M059J (cell line): Measurements from ENCODE around the gene TRAF6. TPM values are rescaled to one million over a fixed set of nuclear protein-coding genes. Genes with fewer than 3 reads are reported as not detected.

ENCODE experiments used
- DNase-seq: peaks from one replicate; pipeline ENCODE4 v3.0.0-alpha.2; 2012; ENCODE audit warnings: low read depth
- total RNA-seq: library from RNA; depleted of rRNA; stranded (reverse); fragments of >200 nt; shearing (Covaris generic); gene quantifications from 2 replicates; pipeline ENCODE4 v1.2.3, GENCODE V29; 2014

Gene TRAF6
- total RNA-seq, 1 experiment from 2014 or later: 8.4 TPM

GRCh38 chr11:36458129-36458915, 51.8 kb downstream of the TRAF6 start:
- DNase-seq: no peak

- DNase-seq: no peak
Observed at GRCh38 chr11:36456156-36456555, 53.9 kb downstream of the TRAF6 start.

- peak; percentile 100 for DNase-seq
Observed at GRCh38 chr11:36455658-36456111, 54.4 kb downstream of the TRAF6 start.

GRCh38 chr11:36454941-36455631, 55.0 kb downstream of the TRAF6 start:
- peak; percentile 79 for DNase-seq

- no peak for DNase-seq
Observed at GRCh38 chr11:36454551-36454940, 55.5 kb downstream of the TRAF6 start.

- peak; percentile 71 for DNase-seq
Observed at GRCh38 chr11:36453678-36454077, 56.4 kb downstream of the TRAF6 start.

- peak; percentile 83 for DNase-seq
Observed at GRCh38 chr11:36452961-36453360, 57.1 kb downstream of the TRAF6 start.

- DNase-seq: peak; percentile 90
Observed at GRCh38 chr11:36452236-36452940, 57.7 kb downstream of the TRAF6 start.

GRCh38 chr11:36451681-36452080, 58.4 kb downstream of the TRAF6 start:
- no peak for DNase-seq

GRCh38 chr11:36451045-36451444, 59.0 kb downstream of the TRAF6 start:
- DNase-seq: no peak

- DNase-seq: no peak
Observed at GRCh38 chr11:36450110-36450572, 59.9 kb downstream of the TRAF6 start.

- DNase-seq: no peak
Observed at GRCh38 chr11:36449561-36450096, 60.4 kb downstream of the TRAF6 start.

- peak; percentile 35 for DNase-seq
Observed at GRCh38 chr11:36447947-36448346, 62.1 kb downstream of the TRAF6 start.

- peak; percentile 51 for DNase-seq
Observed at GRCh38 chr11:36447514-36447913, 62.6 kb downstream of the TRAF6 start.

GRCh38 chr11:36446135-36446534, 63.9 kb downstream of the TRAF6 start:
- no peak for DNase-seq

- no peak for DNase-seq
Observed at GRCh38 chr11:36443661-36444060, 66.4 kb downstream of the TRAF6 start.

GRCh38 chr11:36441610-36442208, 68.4 kb downstream of the TRAF6 start:
- no peak for DNase-seq

- DNase-seq: no peak
Observed at GRCh38 chr11:36438126-36438525, 71.9 kb downstream of the TRAF6 start.

GRCh38 chr11:36437413-36437812, 72.7 kb downstream of the TRAF6 start:
- DNase-seq: no peak
